Endothelial cell of umbilical vein (primary cell): Measurements from ENCODE around the gene MGP. TPM values are rescaled to one million over a fixed set of nuclear protein-coding genes. Genes with fewer than 3 reads are reported as not detected.

Source experiments
- BruUV-seq: library from RNA; stranded (reverse); fragments of 400-500 nt; replicated peaks from 2 replicates; lab custom pipeline; 2021; lab: Mats Ljungman, UMichigan
- CTCF ChIA-PET: fragments of 300-600, 350-600 bp; sonication (Branson Sonifier 250); formaldehyde crosslinking; loops from one replicate; lab custom pipeline; 2021; ENCODE audit warnings: antibody characterized with exemption, inconsistent platforms; lab: Charles Lee
- POLR2A ChIA-PET: fragments of 300-600, 350-600 bp; sonication (Branson Sonifier 250); formaldehyde crosslinking; loops from one replicate; lab custom pipeline; 2021; ENCODE audit warnings: antibody characterized with exemption, inconsistent platforms; lab: Charles Lee
- DNase-seq: peaks from one replicate; pipeline ENCODE4 v3.0.0-alpha.2; 2011; ENCODE audit warnings: low read depth, low spot score
- FAIRE-seq: peaks from 2 replicates; lab custom pipeline; 2011; peaks lifted over from hg19 to GRCh38; lab: Jason Lieb, UNC
- H2AFZ ChIP-seq: 2 replicates; pipeline ENCODE4 v1.6.0; 2012; ENCODE audit warnings: low read depth, low read length, control low read depth, inconsistent platforms
- H3K27ac ChIP-seq: 2 replicates; pipeline ENCODE4 v1.5.1; 2011; ENCODE audit warnings: low read depth, mild to moderate bottlenecking, control low read depth, low read length, moderate library complexity; ENCODE audit not compliant: insufficient read depth
- H3K27me3 ChIP-seq, 2 experiments: 2 replicates each; pipeline versions ENCODE4 v1.6.0 to v1.6.1; 2011; ENCODE audit warnings: low read length in 2 of 2, mixed read lengths in 1 of 2; ENCODE audit not compliant: control insufficient read depth in 2 of 2, insufficient read depth in 2 of 2
- H3K36me3 ChIP-seq, 2 experiments: 2 replicates in 1 of 2; 3 replicates in 1 of 2; pipeline ENCODE4 v1.5.1; 2011; ENCODE audit warnings: low read length in 2 of 2, mild to moderate bottlenecking in 1 of 2, moderate library complexity in 1 of 2; ENCODE audit not compliant: control insufficient read depth in 2 of 2, insufficient read depth in 2 of 2; ENCODE audit errors: extremely low read depth in 1 of 2
- H3K4me1 ChIP-seq: 3 replicates; pipeline ENCODE4 v1.5.1; 2011; ENCODE audit warnings: mild to moderate bottlenecking, low read length; ENCODE audit not compliant: control insufficient read depth, insufficient read depth; ENCODE audit errors: extremely low read depth
- H3K4me2 ChIP-seq: 2 replicates; pipeline ENCODE4 v1.6.1; 2011; ENCODE audit warnings: low read length, control low read depth, mixed read lengths; ENCODE audit not compliant: insufficient read depth
- H3K4me3 ChIP-seq, 3 experiments: fragments of 200-600 bp in 1 of 3; sonication (generic), shearing (Covaris generic) in 1 of 3; replicated peaks in 1 of 3; 2 replicates each; pipeline ENCODE4 v1.5.1; 2011 to 2016; ENCODE audit warnings: control low read depth in 3 of 3, low read length in 3 of 3, mild to moderate bottlenecking in 2 of 3, inconsistent platforms in 1 of 3, low read depth in 1 of 3, moderate library complexity in 1 of 3; ENCODE audit not compliant: insufficient read depth in 1 of 3
- H3K79me2 ChIP-seq: 2 replicates; pipeline ENCODE4 v1.6.0; 2012; ENCODE audit warnings: low read length, inconsistent platforms; ENCODE audit not compliant: control insufficient read depth, insufficient read depth
- H3K9ac ChIP-seq: replicated peaks from 2 replicates; pipeline ENCODE3; 2011; ENCODE audit warnings: low read length, control low read depth; ENCODE audit not compliant: insufficient read depth; ENCODE audit errors: extremely low read depth
- H3K9me1 ChIP-seq: replicated peaks from 3 replicates; pipeline ENCODE4 v1.6.0; 2011; ENCODE audit warnings: mild to moderate bottlenecking, low read length; ENCODE audit not compliant: control insufficient read depth, insufficient read depth; ENCODE audit errors: extremely low read depth
- H3K9me3 ChIP-seq: replicated peaks from 2 replicates; pipeline ENCODE4 v1.5.1; 2012; ENCODE audit warnings: low read length, inconsistent platforms; ENCODE audit not compliant: control insufficient read depth, insufficient read depth
- H4K20me1 ChIP-seq: replicated peaks from 2 replicates; pipeline ENCODE3; 2011; ENCODE audit warnings: mild to moderate bottlenecking, low read length; ENCODE audit not compliant: control insufficient read depth, insufficient read depth; ENCODE audit errors: extremely low read depth
- CTCF ChIP-seq, 2 donors: IDR thresholded peaks; 1 replicate in 1 of 2; 2 replicates in 1 of 2; pipeline ENCODE4 v1.5.1; 2011; ENCODE audit warnings: low read length in 2 of 2, mild to moderate bottlenecking in 2 of 2, moderate library complexity in 2 of 2, control low read depth in 1 of 2, inconsistent platforms in 1 of 2, low read depth in 1 of 2; ENCODE audit not compliant: insufficient read depth in 1 of 2; ENCODE audit errors: extremely low read depth in 1 of 2
- EZH2 ChIP-seq: IDR thresholded peaks from 2 replicates; pipeline ENCODE4 v1.6.1; 2012; ENCODE audit warnings: borderline replicate concordance, low read depth, mild to moderate bottlenecking, moderate library complexity, low read length, inconsistent platforms; ENCODE audit not compliant: severe bottlenecking
- FOS ChIP-seq: IDR thresholded peaks from 2 replicates; pipeline ENCODE4 v1.6.1; 2011; ENCODE audit warnings: mild to moderate bottlenecking, low read length, moderate library complexity, borderline replicate concordance; ENCODE audit not compliant: insufficient read depth
- GATA2 ChIP-seq: IDR thresholded peaks from 2 replicates; pipeline ENCODE4 v1.7.0; 2011; ENCODE audit warnings: low read depth, mild to moderate bottlenecking, moderate library complexity, mixed read lengths, low read length; ENCODE audit not compliant: insufficient read length, insufficient read depth
- JUN ChIP-seq: IDR thresholded peaks from 2 replicates; pipeline ENCODE4 v1.6.1; 2011; ENCODE audit warnings: borderline replicate concordance, low read depth; ENCODE audit not compliant: insufficient read length, insufficient read depth
- MAX ChIP-seq: IDR thresholded peaks from 2 replicates; pipeline ENCODE4 v1.6.1; 2011; ENCODE audit not compliant: insufficient read depth, insufficient read length
- MYC ChIP-seq: IDR thresholded peaks from one replicate; pipeline ENCODE4 v1.6.1; 2011; ENCODE audit warnings: mild to moderate bottlenecking, low read depth, low read length
- POLR2A ChIP-seq: IDR thresholded peaks from 2 replicates; pipeline ENCODE4 v1.6.1; 2012; ENCODE audit warnings: low read depth, mild to moderate bottlenecking, control low read depth, low read length
- POLR2AphosphoS5 ChIP-seq: IDR thresholded peaks from 2 replicates; pipeline ENCODE4 v1.6.1; 2012; ENCODE audit warnings: low read depth, mild to moderate bottlenecking, control low read depth, low read length, moderate library complexity; ENCODE audit not compliant: insufficient read depth
- dilution Hi-C: fragments of 300-500 bp; cut with MboI; formaldehyde crosslinking; loops from one replicate; pipeline ENCODE4 v1.15.0; 2019; ENCODE audit warnings: low sequenced_read_pairs; ENCODE audit not compliant: extremely low pct_ligation_motif_present
- intact Hi-C: fragments of 100-400 bp; cut with micrococcal nuclease; formaldehyde crosslinking; loops from one replicate; pipeline ENCODE4 v1.10.0; 2022
- polyA plus RNA-seq, 4 experiments: library from polyadenylated mRNA; depleted of rRNA in 3 of 4; stranded (reverse) in 3 of 4; unstranded in 1 of 4; fragments of >200 nt; gene quantifications; 2 replicates each; pipeline versions ENCODE4 v1.2.1 to v1.2.3, GENCODE V29; 2011 to 2012; ENCODE audit warnings: missing spikeins in 1 of 4
- total RNA-seq: library from RNA; stranded (reverse); gene quantifications from 2 replicates; pipeline ENCODE4 v1.2.3, GENCODE V29; 2021

Gene MGP
- total and polyA plus RNA-seq, 2 donors (not counting 3 experiments of a cell fraction or from before 2014, with no cell fraction given): 284 to 479 TPM

- BruUV-seq: no TSS peak
- no peaks in the 10 kb centered on the region for H3K27me3 ChIP-seq
- ChIA-PET POLR2A (no interaction called here), CTCF (no interaction called here)
- TF ChIP-seq FOS (no peak), POLR2A (no peak), MYC (no peak), JUN (no peak), EZH2 (no peak), POLR2AphosphoS5 (no peak), CTCF (IDR thresholded peaks at IDR 0.05; ENCODE audit: extremely low read depth in 1 of 2, insufficient read depth in 1 of 2, low read depth in 1 of 2, low read length in 2 of 2) (no peak), MAX (no peak), GATA2 (no peak)
- H3K9ac ChIP-seq: no peak overlapping the region
- no peak overlapping the region for H3K27ac ChIP-seq
- no peak overlapping the region for H3K4me3 ChIP-seq
- no peak overlapping the region for H3K4me2 ChIP-seq
- no peaks in the 10 kb centered on the region for H3K79me2 ChIP-seq
- DNase-seq (no peak), FAIRE-seq (no peak)
- no peaks in the 10 kb centered on the region for H4K20me1 ChIP-seq
- H2AFZ ChIP-seq: no peak overlapping the region
- intact Hi-C loops: no loop called here
- H3K9me1 ChIP-seq: no peaks in the 10 kb centered on the region
- dilution Hi-C loops: no loop called here
- no peaks in the 10 kb centered on the region for H3K36me3 ChIP-seq
- H3K4me1 ChIP-seq: no peaks in the 10 kb centered on the region
- H3K9me3 ChIP-seq: no peaks in the 10 kb centered on the region
These were observed 14.4 kb downstream of the MGP start for GRCh38 chr12:14871247-14871646.
